GM12801 (cell line): ENCODE measurements around the gene TVP23C.

Source experiments
- TF ChIP-seq, protein P1 (sequence below): IDR thresholded peaks from one replicate; pipeline ENCODE4 v1.5.1; 2011; ENCODE audit warnings: control low read depth; ENCODE audit not compliant: insufficient read length; ENCODE audit errors: extremely low read depth

Gene TVP23C

DNA sequence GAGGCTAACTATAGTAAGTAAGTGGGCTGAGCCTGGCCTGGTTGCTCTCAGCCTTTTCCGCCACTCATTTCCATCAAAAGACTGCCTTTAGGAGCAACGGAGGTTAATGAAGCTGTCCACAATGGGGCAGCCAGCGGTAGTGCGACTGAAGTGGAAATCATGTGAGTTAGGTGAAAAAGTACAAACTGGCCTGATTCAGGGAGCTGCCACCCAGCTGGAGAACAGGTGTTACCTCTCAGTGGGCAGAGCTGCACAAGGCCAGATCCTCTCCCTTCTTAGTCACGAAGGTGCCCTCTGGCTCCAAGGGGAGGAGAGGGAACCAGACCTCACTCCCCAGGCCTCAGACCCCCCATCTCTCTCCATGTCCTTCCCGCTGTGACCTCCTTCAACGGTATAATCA lies 61.5 kb downstream of the TVP23C start:
- TF ChIP-seq, protein P1, sequence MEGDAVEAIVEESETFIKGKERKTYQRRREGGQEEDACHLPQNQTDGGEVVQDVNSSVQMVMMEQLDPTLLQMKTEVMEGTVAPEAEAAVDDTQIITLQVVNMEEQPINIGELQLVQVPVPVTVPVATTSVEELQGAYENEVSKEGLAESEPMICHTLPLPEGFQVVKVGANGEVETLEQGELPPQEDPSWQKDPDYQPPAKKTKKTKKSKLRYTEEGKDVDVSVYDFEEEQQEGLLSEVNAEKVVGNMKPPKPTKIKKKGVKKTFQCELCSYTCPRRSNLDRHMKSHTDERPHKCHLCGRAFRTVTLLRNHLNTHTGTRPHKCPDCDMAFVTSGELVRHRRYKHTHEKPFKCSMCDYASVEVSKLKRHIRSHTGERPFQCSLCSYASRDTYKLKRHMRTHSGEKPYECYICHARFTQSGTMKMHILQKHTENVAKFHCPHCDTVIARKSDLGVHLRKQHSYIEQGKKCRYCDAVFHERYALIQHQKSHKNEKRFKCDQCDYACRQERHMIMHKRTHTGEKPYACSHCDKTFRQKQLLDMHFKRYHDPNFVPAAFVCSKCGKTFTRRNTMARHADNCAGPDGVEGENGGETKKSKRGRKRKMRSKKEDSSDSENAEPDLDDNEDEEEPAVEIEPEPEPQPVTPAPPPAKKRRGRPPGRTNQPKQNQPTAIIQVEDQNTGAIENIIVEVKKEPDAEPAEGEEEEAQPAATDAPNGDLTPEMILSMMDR, result no peak

DNA sequence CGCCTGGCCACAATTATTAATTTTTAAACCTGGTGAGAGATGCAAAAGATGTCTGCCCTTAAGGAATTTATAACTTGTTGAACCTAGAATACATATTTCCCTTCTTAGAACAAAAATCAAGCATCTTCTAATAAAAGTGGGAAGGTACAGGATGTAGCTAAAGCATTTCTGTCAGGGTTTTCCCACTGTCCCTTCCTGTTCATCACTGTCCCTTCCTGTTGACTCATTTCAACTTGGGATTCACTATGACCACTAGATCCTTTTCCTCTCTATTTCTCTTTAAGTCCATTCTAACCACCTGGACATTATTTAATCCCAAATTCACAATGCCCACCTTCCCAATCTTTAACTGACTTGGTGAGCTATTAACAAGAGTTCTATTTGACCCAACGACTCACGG lies 62.0 kb downstream of the TVP23C start:
- TF ChIP-seq, protein P1, result no peak

DNA sequence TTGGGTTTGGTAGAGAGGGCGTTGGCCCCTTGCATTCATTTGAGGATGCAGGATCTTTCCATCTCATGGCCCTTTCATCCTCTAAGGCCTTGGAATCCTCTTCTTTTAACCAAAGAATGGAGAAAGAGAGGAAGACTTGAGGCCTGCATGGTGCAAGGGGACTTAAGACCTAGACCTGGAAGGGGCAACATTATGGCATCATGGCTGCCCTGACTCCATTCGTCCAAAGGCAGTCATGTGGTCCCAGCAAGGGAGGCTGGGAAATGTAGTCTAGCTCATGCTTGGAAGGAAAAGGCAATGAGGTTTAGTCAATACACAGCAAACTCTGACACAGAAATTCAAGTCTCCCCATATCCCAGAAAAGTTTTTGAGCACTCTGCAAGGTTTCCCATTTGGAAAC lies 65.2 kb downstream of the TVP23C start:
- TF ChIP-seq, protein P1, result no peak

DNA sequence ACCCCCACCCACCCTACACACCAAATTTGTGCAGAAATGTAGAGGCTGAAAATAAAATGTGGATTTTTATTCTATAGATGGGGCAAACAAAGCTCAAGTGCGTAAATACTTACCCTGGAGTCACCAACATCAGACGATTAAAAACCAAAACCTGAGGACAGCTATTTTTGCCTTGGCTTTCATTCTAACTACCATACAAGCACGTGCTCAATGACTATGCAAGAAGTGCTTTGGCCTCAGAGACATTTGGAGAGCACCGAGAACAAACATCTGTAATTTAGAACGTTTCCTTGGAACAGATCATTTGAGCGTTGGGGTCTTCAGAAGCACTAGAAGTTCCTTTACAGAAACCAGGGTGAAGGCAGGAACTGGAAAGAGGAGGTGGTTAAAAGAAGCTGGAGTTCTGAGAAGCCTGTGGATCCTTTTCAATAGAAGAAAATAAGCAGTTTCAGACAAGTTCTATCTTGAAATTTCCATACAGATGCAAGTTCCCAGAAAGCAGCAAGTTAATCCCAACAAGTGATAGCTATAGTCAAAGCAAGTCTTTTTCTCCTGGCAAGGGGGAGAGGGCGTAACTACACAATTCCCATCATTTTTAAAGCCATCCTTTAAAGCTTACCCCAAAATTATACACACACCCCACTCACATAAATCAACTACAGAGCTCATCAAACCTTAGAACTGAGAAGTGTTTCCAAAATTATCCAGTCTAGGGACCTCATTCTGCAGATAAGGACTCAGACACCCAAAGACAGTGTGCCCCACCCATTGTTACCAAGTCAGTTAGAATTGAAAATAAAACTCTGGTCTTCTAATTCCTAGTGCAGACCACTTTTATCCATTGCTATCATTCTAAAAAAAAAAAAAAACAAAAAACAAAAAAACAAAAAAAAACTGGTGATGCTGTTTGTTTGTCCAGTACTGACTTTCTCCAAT lies 66.3 kb downstream of the TVP23C start:
- TF ChIP-seq, protein P1, result no peak

DNA sequence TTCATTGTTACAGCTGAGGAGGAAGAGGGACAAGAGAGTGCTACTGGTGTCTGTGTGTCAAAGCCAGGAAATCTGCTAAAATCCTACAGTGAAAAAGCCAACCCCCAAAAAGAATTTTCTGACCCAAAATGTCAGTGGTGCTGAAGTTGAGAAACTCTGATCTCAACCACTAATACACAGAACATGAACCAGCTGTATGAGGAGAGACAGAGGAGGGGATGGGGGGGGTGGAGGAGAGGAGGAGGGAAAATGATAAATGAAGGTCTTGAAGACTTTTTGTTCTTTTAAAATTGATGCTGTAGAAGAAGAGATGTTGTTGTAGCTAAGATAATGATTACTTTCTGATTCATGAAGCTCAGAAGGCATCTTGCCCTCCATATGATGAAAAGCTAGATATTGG lies 68.5 kb downstream of the TVP23C start:
- TF ChIP-seq, protein P1, result no peak

DNA sequence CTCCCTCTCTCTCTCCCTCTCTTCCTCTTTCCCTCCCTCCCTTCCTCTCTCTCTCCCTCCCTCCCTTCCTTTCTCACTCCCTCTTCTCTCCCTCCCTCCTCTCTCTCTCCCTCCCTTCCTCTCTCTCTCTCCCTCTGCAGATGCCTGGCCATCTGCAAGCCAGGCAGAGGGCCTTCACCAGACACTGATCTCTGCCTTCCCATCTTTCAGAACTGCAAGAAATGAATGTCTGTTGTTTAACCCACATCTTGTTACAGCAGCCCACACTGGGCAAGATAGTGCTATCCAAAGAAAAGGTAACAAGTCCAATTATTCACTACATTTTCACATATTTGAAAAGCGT lies 69.6 kb downstream of the TVP23C start:
- TF ChIP-seq, protein P1, result no peak

DNA sequence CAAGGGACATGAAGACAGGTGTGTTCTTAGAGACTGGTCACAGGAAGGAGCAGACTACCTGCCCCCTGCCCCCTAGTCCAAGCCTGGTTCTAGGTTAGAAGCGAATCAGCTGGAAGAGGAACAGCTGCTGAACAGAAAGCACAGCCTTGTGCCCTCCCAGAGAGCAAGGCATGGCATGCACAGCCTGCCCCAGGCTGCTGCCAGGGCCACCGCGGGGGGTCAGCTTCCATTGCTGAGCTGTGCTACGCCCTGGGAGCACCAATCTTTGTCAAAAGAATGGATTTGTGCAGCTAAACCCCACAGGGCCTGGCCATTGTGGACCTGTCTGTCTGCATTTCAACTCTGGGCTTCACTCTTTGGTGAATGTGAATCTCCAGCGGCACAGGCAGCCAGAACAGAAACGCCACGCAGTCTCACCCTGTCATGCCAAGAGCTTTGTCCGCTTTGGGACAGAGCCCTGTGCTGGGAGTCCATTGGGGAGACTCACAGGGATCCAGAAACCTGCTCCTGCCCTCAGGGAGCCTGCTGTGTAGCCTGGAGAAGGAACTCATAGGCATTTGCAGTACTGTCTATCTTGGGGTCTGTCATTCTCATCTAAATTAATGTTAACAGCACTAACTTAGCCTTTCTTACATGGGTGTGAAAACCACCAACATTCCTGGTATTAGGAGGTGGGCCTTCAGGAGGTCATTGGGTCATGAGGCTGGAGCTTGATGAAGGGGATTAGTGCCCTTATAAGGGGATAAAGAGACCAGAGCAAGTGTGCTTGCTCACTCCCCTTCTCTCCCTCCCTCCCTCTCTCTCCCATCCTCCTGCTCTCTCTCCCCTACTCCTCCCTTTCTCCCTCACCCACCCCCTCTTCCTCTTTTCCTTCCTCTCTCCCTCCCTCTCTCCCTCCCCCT lies 70.2 kb downstream of the TVP23C start:
- TF ChIP-seq, protein P1, result no peak
